ENCODE data around the gene PCIF1.
"Not testable (repeated sequence)": the region's sequence is repeated elsewhere in the genome, so short reads cannot be mapped to it uniquely, and the experiment has no call there.

Gene PCIF1

GRCh38 chr20:45894797-45895196 is 39.7 kb upstream of the PCIF1 start:
- peaks cover 32% of the 10 kb centered on the region for H3K36me3 ChIP-seq (ENCODE audit: control insufficient read depth, low read depth, low read length)
- H3K27me3 ChIP-seq (ENCODE audit: control insufficient read depth, insufficient read depth, low read length) = no peaks in the 10 kb centered on the region
- H3K4me3 ChIP-seq (ENCODE audit: low read length) = no peak overlapping the region
- H3K9ac ChIP-seq (ENCODE audit: low read length) = no peak overlapping the region
- no peaks in the 10 kb centered on the region for H3K4me1 ChIP-seq (ENCODE audit: control insufficient read depth, low read depth, low read length)
- H3K9me3 ChIP-seq (ENCODE audit: control insufficient read depth, low read depth, low read length) = no peaks in the 10 kb centered on the region
- no peak overlapping the region for H3K27ac ChIP-seq (ENCODE audit: low read length)

DNA sequence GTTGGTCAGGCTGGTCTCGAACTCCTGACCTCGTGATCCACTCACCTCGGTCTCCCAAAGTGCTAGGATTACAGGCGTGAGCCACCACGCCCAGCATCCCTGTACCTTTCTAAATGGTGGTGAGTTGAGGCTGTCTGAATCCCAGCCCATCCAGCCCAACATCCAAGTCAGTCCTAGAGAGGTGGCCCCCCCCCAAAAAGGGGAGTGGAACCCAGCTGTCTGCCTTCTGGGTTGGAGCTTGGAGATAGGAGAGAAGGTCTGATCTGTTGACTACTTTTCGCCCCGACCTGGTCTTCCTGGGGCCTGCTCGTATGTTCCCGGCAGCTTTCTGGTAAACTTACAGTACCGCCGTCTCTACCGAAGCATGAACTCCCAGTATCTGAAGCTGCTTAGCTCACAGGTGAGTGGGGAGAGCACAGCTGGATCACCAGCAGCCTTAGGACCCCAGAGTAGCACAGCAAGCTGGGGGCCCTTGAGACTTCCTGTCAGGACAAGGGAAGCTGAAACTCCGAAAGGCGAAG is 37.8 kb upstream of the PCIF1 start:
- H3K4me3 ChIP-seq (ENCODE audit: low read length) = no peak overlapping the region
- H3K9ac ChIP-seq (ENCODE audit: low read length) = no peak overlapping the region
- no peaks in the 10 kb centered on the region for H3K27me3 ChIP-seq (ENCODE audit: control insufficient read depth, insufficient read depth, low read length)
- no peaks in the 10 kb centered on the region for H3K4me1 ChIP-seq (ENCODE audit: control insufficient read depth, low read depth, low read length)
- no peaks in the 10 kb centered on the region for H3K9me3 ChIP-seq (ENCODE audit: control insufficient read depth, low read depth, low read length)
- no peak overlapping the region for H3K27ac ChIP-seq (ENCODE audit: low read length)
- peaks cover 44% of the 10 kb centered on the region for H3K36me3 ChIP-seq (ENCODE audit: control insufficient read depth, low read depth, low read length)

DNA sequence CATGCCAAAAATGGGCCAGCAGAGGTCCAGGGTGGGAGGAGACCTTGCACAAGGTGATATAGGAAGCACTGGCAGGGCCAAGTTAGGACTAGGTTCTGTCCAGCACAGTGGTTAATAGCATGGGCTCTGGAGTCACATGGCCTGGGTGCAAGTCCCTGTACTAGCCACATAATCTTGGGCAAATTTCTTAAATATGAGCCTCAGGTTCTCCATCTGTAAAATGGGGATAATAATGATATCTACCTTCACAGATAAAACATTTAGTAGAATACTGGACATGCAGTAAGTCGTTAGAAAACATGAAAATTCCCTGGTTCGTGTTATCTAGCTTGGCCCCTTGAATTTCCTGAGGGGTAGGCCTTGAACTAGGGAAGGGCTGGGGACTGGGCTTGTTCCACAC is 37.2 kb upstream of the PCIF1 start:
- peaks cover 48% of the 10 kb centered on the region for H3K36me3 ChIP-seq (ENCODE audit: control insufficient read depth, low read depth, low read length)

DNA sequence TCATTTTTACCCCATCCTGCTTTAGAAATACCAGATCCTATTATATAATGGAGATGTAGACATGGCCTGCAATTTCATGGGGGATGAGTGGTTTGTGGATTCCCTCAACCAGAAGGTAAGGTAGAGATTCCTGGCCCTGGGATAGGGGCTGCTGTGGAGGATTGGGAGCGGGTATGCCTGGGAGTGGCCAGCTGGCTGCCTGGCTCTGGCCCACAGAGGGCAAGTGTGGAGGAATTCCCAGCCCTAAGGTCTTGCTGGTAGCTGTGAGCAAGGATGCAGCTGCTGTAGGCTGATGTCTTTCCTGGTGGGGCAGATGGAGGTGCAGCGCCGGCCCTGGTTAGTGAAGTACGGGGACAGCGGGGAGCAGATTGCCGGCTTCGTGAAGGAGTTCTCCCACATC is 36.8 kb upstream of the PCIF1 start:
- no peak overlapping the region for H3K4me3 ChIP-seq (ENCODE audit: low read length)
- H3K27ac ChIP-seq (ENCODE audit: low read length) = no peak overlapping the region
- no peaks in the 10 kb centered on the region for H3K27me3 ChIP-seq (ENCODE audit: control insufficient read depth, insufficient read depth, low read length)
- H3K9ac ChIP-seq (ENCODE audit: low read length) = no peak overlapping the region
- H3K9me3 ChIP-seq (ENCODE audit: control insufficient read depth, low read depth, low read length) = no peaks in the 10 kb centered on the region
- no peaks in the 10 kb centered on the region for H3K4me1 ChIP-seq (ENCODE audit: control insufficient read depth, low read depth, low read length)
- H3K36me3 ChIP-seq (ENCODE audit: control insufficient read depth, low read depth, low read length) = peaks cover 48% of the 10 kb centered on the region

More for the DNA sequence above, 37.2 kb upstream of the PCIF1 start:
- H3K4me1 ChIP-seq (ENCODE audit: control insufficient read depth, low read depth, low read length) = no peaks in the 10 kb centered on the region
- H3K27me3 ChIP-seq (ENCODE audit: control insufficient read depth, insufficient read depth, low read length) = no peaks in the 10 kb centered on the region
- H3K9me3 ChIP-seq (ENCODE audit: control insufficient read depth, low read depth, low read length) = no peaks in the 10 kb centered on the region
- no peak overlapping the region for H3K9ac ChIP-seq (ENCODE audit: low read length)
- H3K27ac ChIP-seq (ENCODE audit: low read length) = no peak overlapping the region
- no peak overlapping the region for H3K4me3 ChIP-seq (ENCODE audit: low read length)

- no peaks in the 10 kb centered on the region for H3K4me1 ChIP-seq (ENCODE audit: control insufficient read depth, low read depth, low read length)
- H3K27ac ChIP-seq (ENCODE audit: low read length) = no peak overlapping the region
- H3K9me3 ChIP-seq (ENCODE audit: control insufficient read depth, low read depth, low read length) = no peaks in the 10 kb centered on the region
- H3K36me3 ChIP-seq (ENCODE audit: control insufficient read depth, low read depth, low read length) = peaks cover 52% of the 10 kb centered on the region
- H3K27me3 ChIP-seq (ENCODE audit: control insufficient read depth, insufficient read depth, low read length) = no peaks in the 10 kb centered on the region
- no peak overlapping the region for H3K4me3 ChIP-seq (ENCODE audit: low read length)
- H3K9ac ChIP-seq (ENCODE audit: low read length) = no peak overlapping the region
Measured at GRCh38 chr20:45898285-45898684, 36.2 kb upstream of the PCIF1 start.

- Histone ChIP-seq H3K36me3 (ENCODE audit: control insufficient read depth, low read depth, low read length) (peaks cover 54% of the 10 kb centered on the region), H3K27ac (ENCODE audit: low read length) (no peak overlapping the region), H3K9me3 (ENCODE audit: control insufficient read depth, low read depth, low read length) (no peaks in the 10 kb centered on the region), H3K9ac (ENCODE audit: low read length) (no peak overlapping the region), H3K4me1 (ENCODE audit: control insufficient read depth, low read depth, low read length) (no peaks in the 10 kb centered on the region), H3K27me3 (ENCODE audit: control insufficient read depth, insufficient read depth, low read length) (no peaks in the 10 kb centered on the region), H3K4me3 (ENCODE audit: low read length) (no peak overlapping the region)
Measured at GRCh38 chr20:45899046-45899835, 35.2 kb upstream of the PCIF1 start.

DNA sequence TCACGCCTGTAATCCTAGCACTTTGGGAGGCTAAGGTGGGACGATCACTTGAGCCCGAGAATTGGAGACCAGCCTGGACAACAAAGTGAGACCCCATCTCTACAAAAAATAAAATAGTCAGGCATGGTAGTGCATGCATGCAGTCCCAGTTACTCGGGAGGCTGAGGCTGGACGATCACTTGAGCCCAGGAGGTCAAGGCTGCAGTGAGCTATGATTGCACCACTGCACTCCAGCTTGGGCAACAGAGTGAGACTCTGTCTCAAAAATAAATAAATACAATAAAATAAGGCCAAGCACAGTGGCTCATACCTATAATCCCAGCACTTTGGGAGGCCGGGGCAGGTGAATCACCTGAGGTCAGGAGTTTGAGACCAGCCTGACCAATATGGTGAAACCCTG is 33.2 kb upstream of the PCIF1 start:
- H3K4me1 ChIP-seq (ENCODE audit: control insufficient read depth, low read depth, low read length); H3K27me3 ChIP-seq (ENCODE audit: control insufficient read depth, insufficient read depth, low read length); H3K9me3 ChIP-seq (ENCODE audit: control insufficient read depth, low read depth, low read length); H3K9ac ChIP-seq (ENCODE audit: low read length); H3K4me3 ChIP-seq (ENCODE audit: low read length); H3K27ac ChIP-seq (ENCODE audit: low read length): not testable (repeated sequence)
- H3K36me3 ChIP-seq (ENCODE audit: control insufficient read depth, low read depth, low read length) = peaks cover 70% of the 10 kb centered on the region

GRCh38 chr20:45902199-45902701 is 32.2 kb upstream of the PCIF1 start:
- H3K36me3 ChIP-seq (ENCODE audit: control insufficient read depth, low read depth, low read length) = peaks cover 69% of the 10 kb centered on the region
- H3K4me1 ChIP-seq (ENCODE audit: control insufficient read depth, low read depth, low read length) = no peaks in the 10 kb centered on the region
- H3K9ac ChIP-seq (ENCODE audit: low read length) = no peak overlapping the region
- no peak overlapping the region for H3K4me3 ChIP-seq (ENCODE audit: low read length)
- no peak overlapping the region for H3K27ac ChIP-seq (ENCODE audit: low read length)
- no peaks in the 10 kb centered on the region for H3K27me3 ChIP-seq (ENCODE audit: control insufficient read depth, insufficient read depth, low read length)
- no peaks in the 10 kb centered on the region for H3K9me3 ChIP-seq (ENCODE audit: control insufficient read depth, low read depth, low read length)

- Histone ChIP-seq H3K36me3 (ENCODE audit: control insufficient read depth, low read depth, low read length) (peaks cover 64% of the 10 kb centered on the region), H3K4me1 (ENCODE audit: control insufficient read depth, low read depth, low read length) (no peaks in the 10 kb centered on the region), H3K4me3 (ENCODE audit: low read length) (no peak overlapping the region), H3K27ac (ENCODE audit: low read length) (no peak overlapping the region), H3K27me3 (ENCODE audit: control insufficient read depth, insufficient read depth, low read length) (no peaks in the 10 kb centered on the region), H3K9ac (ENCODE audit: low read length) (no peak overlapping the region), H3K9me3 (ENCODE audit: control insufficient read depth, low read depth, low read length) (no peaks in the 10 kb centered on the region)
Measured at GRCh38 chr20:45904583-45905504, 29.6 kb upstream of the PCIF1 start.

GRCh38 chr20:45905505-45906079 is 28.9 kb upstream of the PCIF1 start:
- H3K36me3 ChIP-seq (ENCODE audit: control insufficient read depth, low read depth, low read length) = peaks cover 59% of the 10 kb centered on the region
- no peaks in the 10 kb centered on the region for H3K27me3 ChIP-seq (ENCODE audit: control insufficient read depth, insufficient read depth, low read length)
- H3K4me3 ChIP-seq (ENCODE audit: low read length) = no peak overlapping the region
- no peaks in the 10 kb centered on the region for H3K9me3 ChIP-seq (ENCODE audit: control insufficient read depth, low read depth, low read length)
- no peaks in the 10 kb centered on the region for H3K4me1 ChIP-seq (ENCODE audit: control insufficient read depth, low read depth, low read length)
- H3K9ac ChIP-seq (ENCODE audit: low read length) = no peak overlapping the region
- no peak overlapping the region for H3K27ac ChIP-seq (ENCODE audit: low read length)

DNA sequence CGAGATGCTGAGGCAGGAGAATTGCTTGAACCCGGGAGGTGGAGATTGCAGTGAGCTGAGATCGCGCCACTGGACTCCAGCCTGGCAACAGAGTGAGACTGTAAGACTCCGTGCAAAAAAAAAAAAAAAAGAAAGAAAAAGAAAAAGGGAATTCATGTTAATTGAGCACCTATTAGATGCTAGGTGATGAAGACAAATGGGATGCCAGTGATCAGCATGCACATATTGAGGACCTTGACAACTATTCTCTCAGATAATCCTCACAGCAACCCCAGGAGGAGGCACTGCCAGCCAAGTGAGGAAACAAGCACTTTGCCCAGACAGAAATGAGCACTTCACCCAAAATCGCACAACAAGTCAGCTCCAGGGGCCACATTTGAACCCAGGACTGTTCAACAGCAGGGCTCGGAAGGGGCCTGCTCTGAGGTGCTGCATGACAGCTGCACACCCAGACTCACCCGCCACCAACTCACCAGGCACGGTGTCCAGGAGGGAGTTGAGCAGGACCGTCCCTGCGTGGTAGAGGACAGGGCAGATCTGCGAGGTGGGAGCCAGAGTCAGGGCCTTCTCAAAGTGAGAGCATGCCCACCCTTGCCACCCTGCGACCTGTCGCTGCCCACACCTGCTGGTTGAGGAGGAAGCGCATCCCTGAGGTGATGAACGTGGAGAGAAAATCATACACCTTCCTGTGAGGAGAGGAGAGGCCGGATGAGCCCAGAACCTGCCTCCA is 27.1 kb upstream of the PCIF1 start:
- no peak overlapping the region for H3K27ac ChIP-seq (ENCODE audit: low read length)
- no peak overlapping the region for H3K9ac ChIP-seq (ENCODE audit: low read length)
- no peak overlapping the region for H3K4me3 ChIP-seq (ENCODE audit: low read length)
- peaks cover 1% of the 10 kb centered on the region for H3K4me1 ChIP-seq (ENCODE audit: control insufficient read depth, low read depth, low read length)
- peaks cover 48% of the 10 kb centered on the region for H3K36me3 ChIP-seq (ENCODE audit: control insufficient read depth, low read depth, low read length)
- H3K27me3 ChIP-seq (ENCODE audit: control insufficient read depth, insufficient read depth, low read length) = no peaks in the 10 kb centered on the region
- no peaks in the 10 kb centered on the region for H3K9me3 ChIP-seq (ENCODE audit: control insufficient read depth, low read depth, low read length)
